HG02943 (cell line): ENCODE measurements around the gene ARHGAP40.
"Not testable (repeated sequence)": the region's sequence is repeated elsewhere in the genome, so short reads cannot be mapped to it uniquely, and the experiment has no call there.

Experiments
- ATAC-seq: cut with Tn5 transposase; IDR thresholded peaks from one replicate; pipeline ENCODE4 v1.9.1; 2021; ENCODE audit warnings: mild to moderate bottlenecking, low read depth, moderate library complexity; ENCODE audit not compliant: unreplicated experiment

The ARHGAP40 gene

DNA sequence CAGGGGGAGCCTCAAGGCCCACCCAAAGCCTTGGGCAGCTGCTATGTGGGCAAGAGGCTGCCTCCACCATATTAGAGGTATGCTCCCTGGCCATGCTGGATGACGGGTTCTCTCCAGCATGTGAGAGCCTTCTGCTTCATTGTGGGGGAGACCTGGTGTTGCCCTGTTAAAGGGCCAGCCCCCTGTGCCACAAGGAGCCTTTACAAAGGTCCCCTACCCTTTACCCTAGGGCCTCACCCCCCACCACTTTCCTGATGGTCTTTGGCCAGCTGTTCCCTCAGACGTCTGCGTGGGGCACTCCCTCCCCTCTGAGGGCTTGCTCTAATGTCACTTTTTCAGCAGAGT is 15.5 kb upstream of the ARHGAP40 start:
- ATAC-seq = no peak

DNA sequence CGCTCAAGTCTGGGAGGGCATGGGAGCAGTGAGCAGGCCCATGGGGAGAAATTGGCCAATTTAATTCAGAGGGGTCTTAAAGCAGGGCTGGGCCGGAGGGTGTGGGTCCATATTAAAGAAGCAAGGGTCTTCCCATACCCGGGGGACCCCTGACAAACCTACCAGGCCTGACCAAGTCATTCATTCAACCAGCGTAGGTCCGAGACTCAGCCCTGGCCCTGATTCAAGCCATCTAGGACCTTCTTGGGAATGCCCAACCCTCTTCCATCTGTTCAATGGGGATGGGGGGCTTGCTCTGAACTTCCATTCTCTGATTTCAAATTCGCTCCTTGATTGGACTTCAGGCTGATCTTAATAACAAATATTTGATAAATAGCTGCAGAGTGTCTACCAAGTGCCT is 13.3 kb upstream of the ARHGAP40 start:
- ATAC-seq = no peak

DNA sequence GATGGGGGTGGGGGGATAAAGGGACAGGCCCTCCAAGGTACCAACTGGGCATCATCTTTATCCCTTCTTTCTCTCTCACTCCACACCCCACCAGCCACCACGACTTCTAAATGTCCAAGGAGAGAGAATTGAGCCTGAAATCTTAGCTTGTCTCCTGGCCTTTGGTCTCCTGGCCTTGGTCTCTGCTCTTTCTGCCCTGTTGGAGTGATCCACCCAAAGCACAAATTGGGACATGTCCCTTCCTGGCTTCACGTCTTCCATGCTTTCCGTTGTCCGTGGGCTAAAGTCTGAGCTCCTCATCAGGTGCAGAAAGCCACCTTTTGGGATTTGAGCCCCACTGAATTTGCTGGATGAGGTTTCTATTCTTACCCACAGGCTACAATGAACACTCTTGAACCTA is 12.3 kb upstream of the ARHGAP40 start:
- no peak for ATAC-seq

DNA sequence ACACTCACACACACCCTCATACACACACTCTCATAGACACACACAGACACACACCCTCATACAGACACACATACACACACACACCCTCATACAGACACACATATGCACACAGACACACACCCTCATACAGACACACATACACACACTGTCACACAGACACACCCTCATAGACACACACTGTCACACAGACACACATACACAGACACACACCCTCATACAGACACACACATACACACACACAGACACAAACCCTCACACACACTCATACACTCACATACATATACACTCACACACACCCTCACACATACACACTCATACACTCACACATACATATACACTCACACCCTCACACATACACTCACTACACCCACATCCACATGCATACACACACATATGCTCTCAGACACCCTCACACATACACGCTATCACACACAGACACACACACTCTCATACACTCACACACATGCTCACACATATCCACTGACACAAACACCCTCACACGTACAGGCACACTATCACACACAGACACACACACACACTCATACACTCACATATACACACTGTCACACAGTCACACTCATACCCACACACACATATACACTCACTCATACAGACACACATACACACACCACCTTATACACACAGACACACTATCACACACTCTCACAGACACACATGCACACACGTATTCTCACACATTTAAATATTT is 11.5 kb upstream of the ARHGAP40 start:
- no peak for ATAC-seq

DNA sequence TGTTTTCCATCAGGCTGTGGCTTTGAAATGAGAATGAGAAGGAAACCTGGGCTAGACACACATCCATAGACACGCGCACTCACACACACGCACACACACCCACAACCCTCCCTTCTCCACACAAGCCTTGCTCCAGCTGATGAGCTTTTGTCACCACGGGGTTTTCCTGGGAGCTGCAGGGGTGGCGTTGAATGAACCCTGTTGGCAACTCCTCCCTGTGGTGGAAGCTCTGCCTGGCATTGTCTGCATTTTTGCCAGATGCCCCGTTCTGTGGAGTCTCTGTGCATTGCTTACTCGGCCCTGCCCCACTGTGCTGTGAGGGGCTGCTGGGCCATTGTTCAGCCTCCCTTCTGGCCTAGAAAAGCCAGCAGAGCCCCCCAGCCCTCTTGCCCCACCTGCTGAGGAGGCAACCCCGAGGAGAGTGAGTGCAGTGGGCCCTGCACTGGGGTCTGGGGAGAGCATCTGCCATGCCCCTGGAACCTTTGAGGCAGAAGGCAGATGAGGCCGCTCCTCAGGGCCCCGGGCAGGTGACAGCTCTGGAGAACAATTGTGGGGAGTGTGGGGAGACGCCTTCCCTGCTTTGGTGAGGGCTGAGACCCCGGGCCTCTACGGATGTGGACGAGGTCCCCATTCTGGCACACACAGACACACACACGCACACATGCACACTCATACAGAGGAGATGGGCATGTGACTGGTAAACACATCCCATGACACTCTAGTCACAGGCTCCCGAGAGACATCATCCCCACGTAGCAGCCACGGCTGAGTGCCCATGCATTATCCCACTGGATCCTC is 10.7 kb upstream of the ARHGAP40 start:
- no peak for ATAC-seq

DNA sequence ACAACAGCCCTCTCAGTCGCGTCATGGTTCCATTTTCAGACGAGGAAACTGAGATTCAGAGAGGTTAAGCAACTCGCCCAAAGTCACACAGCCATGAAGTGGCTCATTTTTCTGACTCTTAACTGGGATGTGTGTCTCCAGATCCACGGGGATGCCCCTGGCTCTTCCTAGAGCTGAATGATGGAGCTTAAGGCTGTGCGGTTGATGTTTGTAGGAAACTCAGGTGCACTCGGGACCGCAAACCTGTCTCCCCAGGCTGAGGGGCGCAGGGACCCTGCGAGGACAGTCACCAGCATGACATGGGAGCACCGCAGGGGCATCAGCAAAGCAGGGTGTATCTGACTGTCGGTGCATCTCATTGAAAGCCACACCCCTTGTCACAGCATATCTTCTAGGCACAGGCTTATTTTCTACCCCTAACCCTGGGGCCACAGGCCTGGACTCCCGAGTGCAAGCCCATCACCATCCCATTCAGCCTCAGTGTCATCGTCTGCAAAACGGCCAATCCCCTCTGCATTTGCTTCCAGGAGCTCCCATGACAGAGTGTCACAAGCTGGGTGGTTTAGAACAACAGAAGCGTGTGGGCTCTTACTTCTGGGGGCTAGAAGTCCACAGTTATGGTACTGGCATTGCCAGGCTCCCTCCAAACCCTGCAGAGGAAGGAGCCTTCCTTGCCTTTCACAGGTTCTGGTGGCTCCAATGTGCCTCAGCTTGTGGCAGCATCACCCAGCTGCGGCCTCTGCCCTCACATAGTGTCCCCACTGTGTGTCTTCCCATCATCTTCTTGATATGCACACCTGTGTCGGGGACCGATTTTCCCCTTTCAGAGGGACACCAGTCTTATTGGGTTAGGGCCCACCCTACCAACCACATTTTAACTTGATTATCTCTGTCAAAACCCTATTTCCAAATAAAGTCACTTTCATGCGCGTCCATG is 9.9 kb upstream of the ARHGAP40 start:
- ATAC-seq = no peak

GRCh38 chr20:38592411-38592790 is 9.2 kb upstream of the ARHGAP40 start:
- ATAC-seq = not testable (repeated sequence)

GRCh38 chr20:38594281-38594680 is 7.3 kb upstream of the ARHGAP40 start:
- not testable (repeated sequence) for ATAC-seq

DNA sequence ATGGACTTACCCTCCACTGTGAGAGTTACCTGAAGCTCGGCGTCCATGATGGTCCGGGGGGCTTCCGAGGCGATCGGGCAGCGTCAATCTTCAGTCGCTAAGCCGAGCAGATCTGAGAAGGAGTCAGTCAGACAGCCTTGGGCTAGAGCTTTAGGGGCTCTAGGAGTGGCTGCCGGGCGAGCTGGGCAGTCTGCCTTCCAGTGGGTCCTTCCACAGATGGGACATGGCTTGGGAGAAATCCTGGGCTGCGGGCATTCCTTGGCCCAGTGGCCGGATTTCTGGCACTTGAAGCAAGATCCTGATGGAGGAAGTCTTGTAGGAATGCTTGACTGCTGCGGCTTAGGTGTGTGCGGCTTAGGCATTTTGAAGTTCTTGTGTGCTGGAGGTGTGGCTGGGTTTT is 5.7 kb upstream of the ARHGAP40 start:
- not testable (repeated sequence) for ATAC-seq

DNA sequence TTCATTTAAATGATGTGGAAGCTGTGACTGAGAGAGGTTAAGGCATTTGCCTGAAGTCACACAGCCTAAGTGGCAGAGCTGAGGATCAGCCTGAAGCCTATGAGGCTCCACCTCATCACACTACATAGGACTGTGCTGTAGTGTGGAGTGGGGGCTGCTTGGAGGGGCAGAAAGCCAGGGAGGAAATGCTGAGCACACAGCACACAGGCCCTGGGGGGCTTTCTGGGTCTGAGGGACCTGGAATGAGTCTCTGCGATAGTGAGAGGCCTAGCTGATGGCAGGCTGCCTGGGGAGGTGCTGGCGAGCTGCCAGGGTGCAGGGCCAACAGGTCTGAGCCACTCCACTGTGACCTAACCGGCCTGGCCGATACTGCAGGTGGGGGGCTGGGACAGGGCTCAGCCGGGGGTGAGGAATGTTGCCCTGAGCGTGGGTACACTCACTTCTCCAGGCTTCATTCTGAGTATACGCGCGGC is 2.2 kb upstream of the ARHGAP40 start:
- ATAC-seq = no peak

DNA sequence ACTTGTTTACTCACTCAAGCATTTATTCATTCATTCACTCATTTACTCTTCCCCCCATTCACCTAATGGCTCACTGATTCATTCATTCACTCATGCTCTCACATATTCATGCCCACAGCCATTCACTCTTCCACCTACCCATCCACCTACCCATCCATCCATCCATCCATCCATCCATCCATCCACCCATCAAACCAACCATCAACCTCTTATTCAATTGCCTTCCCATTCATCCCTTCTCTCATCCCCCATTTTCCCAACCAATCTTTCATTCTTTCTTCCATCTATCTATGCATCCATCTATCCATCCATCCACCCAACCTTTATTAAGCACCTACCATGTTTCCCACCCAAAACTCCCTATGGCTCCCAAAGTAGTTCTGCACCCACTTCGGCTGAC is 1.6 kb upstream of the ARHGAP40 start:
- ATAC-seq = no peak

GRCh38 chr20:38602185-38602581 is 574 bp downstream of the ARHGAP40 start:
- ATAC-seq = no peak

DNA sequence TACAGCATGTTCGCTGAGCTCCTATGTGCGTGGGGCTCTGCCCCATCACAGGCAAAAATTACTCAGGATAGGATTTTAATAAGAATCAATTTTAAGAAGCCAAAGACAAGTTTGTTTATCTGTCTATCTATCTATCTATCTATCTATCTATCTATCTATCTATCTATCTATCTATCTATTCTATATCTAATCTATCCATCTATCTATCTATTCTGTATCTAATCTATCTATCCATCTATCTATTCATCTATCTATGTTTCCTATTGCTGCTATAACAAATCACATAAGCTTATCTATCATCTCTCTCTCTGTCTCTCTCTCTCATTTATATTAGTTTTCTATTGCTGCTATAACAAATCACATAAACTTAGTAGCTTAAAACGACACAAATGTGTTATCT is 1.7 kb downstream of the ARHGAP40 start:
- ATAC-seq = no peak

- no peak for ATAC-seq
Observed at GRCh38 chr20:38604873-38605303, 3.3 kb downstream of the ARHGAP40 start.

DNA sequence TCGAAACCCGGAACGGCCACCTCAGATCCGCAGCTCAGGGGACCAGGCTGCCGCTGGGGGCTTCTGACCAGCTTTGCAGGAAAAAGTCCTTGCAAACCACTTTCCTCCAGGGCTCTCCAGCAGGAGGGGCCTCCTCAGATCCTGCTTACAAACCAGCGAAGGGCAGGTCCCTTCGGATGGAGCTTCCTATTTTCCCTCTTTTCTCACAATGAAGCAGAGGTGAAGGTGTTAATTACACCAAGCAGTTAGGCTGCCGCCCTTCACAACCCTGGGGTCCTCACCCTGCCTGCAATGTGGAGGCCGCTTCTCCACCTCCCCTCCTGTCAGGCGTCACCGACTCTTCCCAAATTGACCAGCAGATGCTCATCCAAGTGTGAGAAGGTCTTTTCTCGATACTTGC is 5.7 kb downstream of the ARHGAP40 start:
- no peak for ATAC-seq

DNA sequence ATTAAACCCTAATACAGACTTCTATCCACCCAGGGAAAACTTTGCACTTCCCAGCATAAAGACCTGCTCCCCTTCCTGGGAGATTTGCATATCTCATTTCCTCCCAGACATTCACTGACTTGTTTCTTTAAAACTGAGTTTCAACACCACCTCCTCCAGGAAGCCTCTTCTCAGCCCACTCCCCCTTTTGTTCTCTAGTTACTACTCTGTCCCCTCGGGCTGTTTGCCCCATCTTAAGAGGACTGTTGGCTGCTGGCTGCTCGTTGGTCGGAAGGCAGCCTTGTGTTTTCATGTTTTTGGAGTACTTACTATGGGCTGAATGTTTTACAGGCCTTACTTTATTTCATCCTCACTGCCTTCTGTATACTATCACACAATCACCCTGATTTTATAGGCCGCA is 6.6 kb downstream of the ARHGAP40 start:
- no peak for ATAC-seq

DNA sequence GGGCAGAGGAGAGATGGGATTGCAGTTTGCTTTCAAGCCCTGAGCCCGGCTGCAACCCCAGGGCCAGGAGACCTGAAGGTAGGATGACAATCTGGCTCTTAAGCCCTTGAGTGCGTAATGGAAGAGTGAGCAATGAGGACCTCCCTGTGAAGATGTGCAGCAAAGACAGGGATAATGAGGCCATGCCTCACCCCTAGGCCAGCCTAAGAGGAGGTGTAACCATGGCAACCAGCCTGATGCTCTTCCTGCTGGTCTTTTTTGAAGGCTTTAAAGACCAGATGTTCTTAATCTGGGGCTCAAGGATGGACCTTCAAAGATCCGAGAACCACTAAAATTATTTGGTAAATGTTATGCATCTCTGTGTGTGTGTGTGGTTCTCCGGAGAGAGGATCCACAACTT is 8.2 kb downstream of the ARHGAP40 start:
- ATAC-seq = no peak

DNA sequence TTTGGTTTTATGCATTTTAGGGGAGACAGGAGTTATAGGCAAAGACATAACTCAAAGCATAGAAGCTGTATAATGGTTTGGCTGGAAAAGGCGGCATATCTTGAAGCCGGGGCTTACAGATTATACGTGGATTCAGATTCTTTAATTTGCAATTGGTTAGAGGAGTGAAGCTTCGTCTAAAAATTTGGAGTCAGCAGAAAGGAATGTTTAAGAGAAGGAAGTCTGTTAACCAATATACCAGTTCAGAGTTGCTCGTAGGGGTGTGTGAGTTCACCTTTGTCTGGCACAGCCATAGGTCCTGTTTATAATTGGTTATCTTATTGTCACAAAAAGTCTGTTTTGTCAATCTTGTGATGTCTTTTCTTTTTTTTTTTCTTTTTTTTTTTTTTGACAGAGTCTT is 8.9 kb downstream of the ARHGAP40 start:
- no peak for ATAC-seq

GRCh38 chr20:38612751-38613515 is 11.3 kb downstream of the ARHGAP40 start:
- no peak for ATAC-seq

DNA sequence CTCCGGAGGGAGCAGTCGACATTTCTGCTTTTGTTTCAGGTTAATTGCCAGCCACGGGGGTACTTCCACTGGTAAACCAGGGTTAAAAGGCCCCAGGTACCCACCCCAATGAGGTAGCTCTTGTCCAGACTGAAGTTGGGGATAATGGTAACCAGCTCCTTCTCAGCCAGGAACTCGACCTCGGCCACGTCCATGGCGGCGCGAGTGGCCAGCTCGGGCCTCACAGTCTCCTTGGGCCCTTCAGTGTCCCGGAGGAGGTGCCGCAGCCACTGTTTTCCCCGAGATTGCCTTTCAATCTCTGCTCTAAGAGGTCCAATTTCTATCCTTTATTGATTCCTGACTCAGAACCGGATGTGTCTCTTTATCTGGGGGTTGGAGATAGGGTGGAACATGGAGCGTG is 13.7 kb downstream of the ARHGAP40 start:
- ATAC-seq = no peak
